PC-3 (cell line): Measurements from ENCODE around the gene USF3. TPM values are rescaled to one million over a fixed set of nuclear protein-coding genes. Genes with fewer than 3 reads are reported as not detected.

Experiments used
- ATAC-seq: fragments of 200-7000 bp; cut with Tn5 transposase; 2 replicates; pipeline ENCODE4 v1.9.1; 2020; ENCODE audit warnings: mild to moderate bottlenecking, moderate library complexity
- BruUV-seq: library from RNA; stranded (reverse); fragments of 400-500 nt; replicated peaks from 2 replicates; lab custom pipeline; 2021; lab: Mats Ljungman, UMichigan
- CTCF ChIA-PET: fragments of 300-600 bp; sonication (Branson Sonifier 250); formaldehyde crosslinking; loops from one replicate; lab custom pipeline; 2022; ENCODE audit warnings: antibody characterized with exemption; lab: Charles Lee
- POLR2A ChIA-PET: fragments of 300-600 bp; sonication (Branson Sonifier 250); formaldehyde crosslinking; loops from one replicate; lab custom pipeline; 2022; ENCODE audit warnings: antibody characterized with exemption; ENCODE audit not compliant: unreplicated experiment; lab: Charles Lee
- DNase-seq: peaks from one replicate; pipeline ENCODE4 v3.0.0-alpha.2; 2015
- H2AFZ ChIP-seq: fragments of 300-600 bp; sonication (generic); 2 replicates; pipeline ENCODE4 v1.6.0; 2016; ENCODE audit warnings: antibody characterized with exemption, low read length
- H3F3A ChIP-seq: fragments of 300-600 bp; sonication (generic); one replicate; pipeline ENCODE4 v1.6.0; 2017; ENCODE audit warnings: antibody characterized with exemption, low read length, control low read depth, mild to moderate bottlenecking; ENCODE audit not compliant: unreplicated experiment
- H3K27ac ChIP-seq: fragments of 300-600 bp; sonication (generic); 2 replicates; pipeline ENCODE4 v1.5.1; 2016; ENCODE audit warnings: mild to moderate bottlenecking, low read length
- H3K27me3 ChIP-seq: fragments of 300-600 bp; sonication (generic); 2 replicates; pipeline ENCODE4 v1.6.1; 2016; ENCODE audit warnings: low read length, mixed read lengths
- H3K36me3 ChIP-seq: fragments of 300-600 bp; sonication (generic); 2 replicates; pipeline ENCODE4 v1.6.1; 2016; ENCODE audit warnings: low read depth, mixed run types, low read length, mixed read lengths
- H3K4me1 ChIP-seq: fragments of 300-600 bp; sonication (generic); 2 replicates; pipeline ENCODE4 v1.5.1; 2016; ENCODE audit warnings: low read length; ENCODE audit not compliant: insufficient read depth
- H3K4me2 ChIP-seq: fragments of 300-600 bp; sonication (generic); 2 replicates; pipeline ENCODE4 v1.6.0; 2016; ENCODE audit warnings: low read length
- H3K4me3 ChIP-seq: fragments of 300-600 bp; sonication (generic); 2 replicates; pipeline ENCODE4 v1.5.1; 2016; ENCODE audit warnings: mild to moderate bottlenecking, low read length, mixed read lengths
- H3K79me2 ChIP-seq: fragments of 300-600 bp; sonication (generic); 2 replicates; pipeline ENCODE4 v1.6.1; 2017; ENCODE audit warnings: low read length, mixed read lengths
- H3K9ac ChIP-seq: fragments of 300-600 bp; sonication (generic); 2 replicates; pipeline ENCODE4 v1.6.0; 2016; ENCODE audit warnings: mild to moderate bottlenecking, low read length
- H3K9me2 ChIP-seq: fragments of 300-600 bp; sonication (generic); replicated peaks from 2 replicates; pipeline ENCODE4 v1.6.1; 2016; ENCODE audit warnings: mixed run types, low read length, mixed read lengths
- H3K9me3 ChIP-seq: fragments of 300-600 bp; sonication (generic); 2 replicates; pipeline ENCODE4 v1.6.1; 2016; ENCODE audit warnings: low read length, mixed read lengths
- H4K20me1 ChIP-seq: fragments of 300-600 bp; sonication (generic); 2 replicates; pipeline ENCODE4 v1.6.1; 2016; ENCODE audit warnings: low read length, mixed read lengths
- CTCF ChIP-seq: fragments of 300-600 bp; sonication (generic); conservative IDR thresholded peaks from 2 replicates; pipeline ENCODE4 v1.5.1; 2017; ENCODE audit warnings: antibody characterized with exemption, low read depth, mild to moderate bottlenecking, low read length
- EZH2 ChIP-seq: fragments of 300-600 bp; sonication (generic); IDR thresholded peaks from one replicate; pipeline ENCODE4 v1.6.1; 2017; ENCODE audit warnings: antibody characterized with exemption, mild to moderate bottlenecking, low read length; ENCODE audit not compliant: unreplicated experiment
- EZH2phosphoT487 ChIP-seq: fragments of 300-600 bp; sonication (generic); IDR thresholded peaks from 2 replicates; pipeline ENCODE4 v1.6.1; 2018; ENCODE audit warnings: mild to moderate bottlenecking, antibody characterized with exemption, low read length, borderline replicate concordance
- intact Hi-C: fragments of 100-400 bp; cut with micrococcal nuclease; formaldehyde crosslinking; loops from 2 replicates; pipeline ENCODE4 v1.9.0; 2023
- total RNA-seq: library from RNA; depleted of rRNA; stranded (reverse); fragments of >200 nt; gene quantifications from 2 replicates; pipeline ENCODE4 v1.2.3, GENCODE V29; 2014

USF3 gene
- total RNA-seq, 1 experiment from 2014 or later: 10.5 TPM

GRCh38 chr3:113684271-113684819 is 12.1 kb downstream of the USF3 start:
- no peak for ATAC-seq
- no peak for DNase-seq
- no peaks in the 10 kb centered on the region for H3K27me3 ChIP-seq
- 0 out of 2 replicates have a peak, but pooled peaks cover 4% of the 10 kb centered on the region for H3K79me2 ChIP-seq
- no peak for TF ChIP-seq CTCF
- no peak overlapping the region for H2AFZ ChIP-seq
- H3K9me3 ChIP-seq: no peaks in the 10 kb centered on the region
- ChIA-PET POLR2A (no interaction called here), CTCF (no interaction called here)
- no peaks in the 10 kb centered on the region for H3K9me2 ChIP-seq
- H3K4me3 ChIP-seq: no peak overlapping the region
- H3F3A ChIP-seq: no peaks in the 10 kb centered on the region
- H4K20me1 ChIP-seq: no peaks in the 10 kb centered on the region
- BruUV-seq: no TSS peak
- peaks cover 10% of the 10 kb centered on the region; the same call in 1 of the 2 replicates for H3K36me3 ChIP-seq
- H3K27ac ChIP-seq: no peak overlapping the region
- H3K9ac ChIP-seq: no peak overlapping the region
- no peaks in the 10 kb centered on the region for H3K4me1 ChIP-seq
- intact Hi-C loops: no loop called here
- no peak overlapping the region for H3K4me2 ChIP-seq

- Histone ChIP-seq H3K36me3 (0 out of 2 replicates have a peak, but pooled peaks cover 2% of the 10 kb centered on the region), H3K9me3 (no peaks in the 10 kb centered on the region), H3K27me3 (no peaks in the 10 kb centered on the region), H3K79me2 (no peaks in the 10 kb centered on the region), H3F3A (no peaks in the 10 kb centered on the region), H3K4me3 (no peak overlapping the region), H3K4me2 (no peak overlapping the region), H3K9me2 (no peaks in the 10 kb centered on the region), H2AFZ (no peak overlapping the region), H3K27ac (no peak overlapping the region), H3K4me1 (no peaks in the 10 kb centered on the region), H4K20me1 (no peaks in the 10 kb centered on the region), H3K9ac (no peak overlapping the region)
- POLR2A ChIA-PET: no interaction called here
- ATAC-seq (no peak), DNase-seq (no peak)
- TF ChIP-seq CTCF (no peak), EZH2 (no peak), EZH2phosphoT487 (no peak)
- no TSS peak for BruUV-seq
- CTCF ChIA-PET: no interaction called here
- intact Hi-C loops: no loop called here
Observed at GRCh38 chr3:113678773-113679172, 17.7 kb downstream of the USF3 start.

- H3K27me3 ChIP-seq: no peaks in the 10 kb centered on the region
- intact Hi-C loops: no loop called here
- H3F3A ChIP-seq: no peaks in the 10 kb centered on the region
- H3K9me2 ChIP-seq: no peaks in the 10 kb centered on the region
- H2AFZ ChIP-seq: no peak overlapping the region
- H4K20me1 ChIP-seq: no peaks in the 10 kb centered on the region
- no peak for ATAC-seq
- H3K27ac ChIP-seq: no peak overlapping the region
- ChIA-PET POLR2A (no interaction called here), CTCF (no interaction called here)
- TF ChIP-seq CTCF: no peak
- no peak for TF ChIP-seq EZH2phosphoT487
- no peak for TF ChIP-seq EZH2
- H3K4me2 ChIP-seq: no peak overlapping the region
- DNase-seq: no peak
- H3K79me2 ChIP-seq: no peaks in the 10 kb centered on the region
- no peaks in the 10 kb centered on the region for H3K9me3 ChIP-seq
- no peak overlapping the region for H3K9ac ChIP-seq
- 0 out of 2 replicates have a peak, but pooled peaks cover 2% of the 10 kb centered on the region for H3K36me3 ChIP-seq
- H3K4me1 ChIP-seq: no peaks in the 10 kb centered on the region
- H3K4me3 ChIP-seq: no peak overlapping the region
- no TSS peak for BruUV-seq
Observed at GRCh38 chr3:113677737-113678136, 18.7 kb downstream of the USF3 start.
